ENCODE measurements around the gene CCDC9. TPM values are rescaled to one million over a fixed set of nuclear protein-coding genes. Genes with fewer than 3 reads are reported as not detected.

The CCDC9 gene
- total and polyA plus RNA-seq, 2 donors, result 8.0 to 36.6 TPM

GRCh38 chr19:47228937-47229675, 27.2 kb upstream of the CCDC9 start:
- DNase-seq (ENCODE audit: extremely low spot score), result no peak
- WGBS, result 26% methylated on average over 10 of the region's 10 CpGs
- no peaks in the 10 kb centered on the region for H3K4me1 ChIP-seq (ENCODE audit: insufficient read depth)
- H3K36me3 ChIP-seq (ENCODE audit: insufficient read depth), result no peaks in the 10 kb centered on the region
- peak overlapping the region; percentile 98 for H3K27ac ChIP-seq (ENCODE audit: low read depth)
- peak overlapping the region; percentile 83 for H3K4me3 ChIP-seq (ENCODE audit: low read depth, low read length)

DNA sequence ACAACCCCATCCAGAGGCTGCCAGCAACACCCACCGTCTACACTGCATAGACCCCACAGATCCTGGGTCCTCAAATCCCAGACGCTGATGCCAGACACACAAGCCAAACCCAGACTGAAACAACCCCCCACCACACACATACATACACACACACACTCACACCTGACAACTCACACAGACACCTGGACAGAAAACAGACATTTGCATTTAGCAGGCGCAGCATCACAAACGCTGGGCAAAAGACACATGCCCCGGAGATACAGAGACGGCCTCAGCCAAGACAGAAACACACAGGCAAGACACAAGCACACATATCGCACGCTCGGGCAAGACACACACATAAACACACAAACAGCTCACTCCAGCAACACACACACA, 26.7 kb upstream of the CCDC9 start:
- DNase-seq (ENCODE audit: extremely low spot score), result no peak
- H3K4me3 ChIP-seq (ENCODE audit: low read depth, low read length), result peak overlapping the region; percentile 83
- no peaks in the 10 kb centered on the region for H3K36me3 ChIP-seq (ENCODE audit: insufficient read depth)
- peak overlapping the region; percentile 63 for H3K27ac ChIP-seq (ENCODE audit: low read depth)
- no peaks in the 10 kb centered on the region for H3K4me1 ChIP-seq (ENCODE audit: insufficient read depth)
- whole genome bisulfite sequencing, result 6% methylated on average over 9 of the region's 9 CpGs

DNA sequence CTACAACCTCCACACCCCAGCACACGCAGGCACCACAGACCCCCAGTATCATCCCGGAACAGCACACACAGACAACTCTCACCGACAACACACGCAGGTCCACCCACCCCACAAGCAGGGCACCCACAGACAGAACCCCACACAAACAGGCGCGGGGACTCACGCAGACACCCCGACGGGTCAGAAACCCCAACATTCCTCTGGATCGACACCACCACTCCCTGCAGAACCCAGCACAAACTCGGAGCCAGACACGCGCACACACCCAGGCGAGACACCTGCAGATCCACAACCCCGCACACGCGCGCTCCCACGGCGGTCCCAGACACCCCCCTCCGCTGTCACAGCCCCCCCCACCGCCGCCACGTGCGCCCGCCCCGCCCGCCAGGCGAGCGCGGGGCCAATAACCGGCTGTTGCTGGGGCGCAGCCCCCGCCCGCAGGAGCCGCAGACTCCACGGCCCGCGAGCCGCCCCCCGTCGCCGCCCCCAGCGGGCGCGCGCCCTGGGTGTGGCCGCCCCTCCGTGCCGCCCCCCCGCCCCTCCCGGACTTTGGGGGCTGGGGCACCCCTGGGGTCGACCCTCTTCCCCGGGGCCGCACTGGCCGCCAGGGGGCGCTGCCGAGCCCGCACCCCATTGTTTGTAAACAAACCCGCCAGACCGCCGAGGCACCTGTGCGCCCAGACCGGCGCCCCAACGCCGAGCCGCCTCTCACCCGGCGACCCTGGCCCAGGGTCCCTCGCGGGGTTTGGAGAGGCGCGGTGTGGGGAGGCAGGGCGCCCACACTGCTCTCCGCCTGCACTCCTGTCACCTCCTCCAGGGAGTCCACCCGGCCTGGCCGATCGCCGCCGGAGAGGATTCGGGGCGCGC, 26.0 kb upstream of the CCDC9 start:
- no peak for DNase-seq (ENCODE audit: extremely low spot score)
- Histone ChIP-seq H3K4me3 (ENCODE audit: low read depth, low read length) (peak overlapping the region; percentile 83), H3K27ac (ENCODE audit: low read depth) (peak overlapping the region; percentile 86), H3K4me1 (ENCODE audit: insufficient read depth) (no peaks in the 10 kb centered on the region), H3K36me3 (ENCODE audit: insufficient read depth) (no peaks in the 10 kb centered on the region)
- WGBS, result 1% methylated on average over 84 of the region's 84 CpGs

DNA sequence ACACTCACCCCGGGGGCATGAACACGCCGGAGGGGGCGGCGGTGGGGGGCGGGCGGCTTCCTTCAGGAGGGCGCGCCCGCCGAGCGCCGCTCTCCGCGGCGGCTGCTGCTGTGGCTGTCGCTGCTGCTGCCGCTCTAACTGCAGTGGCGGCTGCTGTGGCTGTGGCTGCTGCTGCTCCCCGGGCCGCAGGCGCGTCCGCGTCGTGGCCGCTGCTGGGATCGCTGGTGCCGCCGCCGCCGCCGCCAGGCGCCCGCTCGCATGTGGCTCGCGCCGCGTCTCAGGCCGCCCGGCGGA, 25.5 kb upstream of the CCDC9 start, which contains the start of gene BBC3:
BBC3 (minus strand) TSS at position 279 of the 294 bp plus-strand sequence. CDS start 2,768 bp downstream, outside the sequence.
- WGBS, result under 1% methylated on average over 43 of the region's 43 CpGs
- no peak for DNase-seq (ENCODE audit: extremely low spot score)
- Histone ChIP-seq H3K4me3 (ENCODE audit: low read depth, low read length) (peak within 1 kb of the TSS; percentile 83), H3K4me1 (ENCODE audit: insufficient read depth) (no peaks in the 10 kb centered on the region), H3K36me3 (ENCODE audit: insufficient read depth) (no peaks in the 10 kb centered on the region), H3K27ac (ENCODE audit: low read depth) (peak within 1 kb of the TSS; percentile 86)

GRCh38 chr19:47231215-47232054, 24.9 kb upstream of the CCDC9 start:
- no peak for DNase-seq (ENCODE audit: extremely low spot score)

DNA sequence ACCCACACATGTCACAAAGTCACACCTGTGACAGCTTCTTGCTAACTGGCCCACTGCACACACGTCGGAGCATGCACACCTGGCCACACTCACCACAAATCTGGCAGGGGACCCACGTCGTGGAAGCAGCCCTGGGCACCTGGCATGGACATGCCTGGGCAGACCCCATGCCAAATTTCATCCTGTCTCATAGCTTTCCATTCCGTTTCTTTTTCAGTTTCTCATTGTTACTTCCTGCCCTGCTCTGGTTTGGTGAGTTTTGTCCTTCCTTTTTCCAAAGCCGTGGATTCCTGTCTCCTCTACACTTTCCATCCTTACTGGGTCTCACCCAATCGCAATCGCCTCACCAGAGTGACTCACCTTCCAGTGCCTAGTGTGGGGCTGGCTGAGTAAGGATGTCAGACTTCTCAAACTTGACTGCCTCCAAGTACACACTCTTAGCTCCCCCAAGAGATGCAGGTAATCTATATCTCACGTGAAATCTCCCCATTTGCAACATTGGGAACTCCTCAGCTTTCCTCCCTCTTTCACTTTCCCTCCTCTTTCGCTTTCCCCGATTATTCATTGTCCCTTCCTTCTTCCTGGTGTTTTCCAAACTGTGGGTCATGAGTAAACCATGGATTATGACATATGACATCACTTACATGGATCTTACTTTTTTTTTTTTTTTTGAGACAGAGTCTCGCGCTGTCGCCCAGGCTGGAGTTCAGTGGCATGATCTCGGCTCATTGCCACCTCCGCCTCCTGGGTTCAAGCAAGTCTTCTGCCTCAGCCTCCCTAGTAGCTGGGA, 23.7 kb upstream of the CCDC9 start:
- peak overlapping the region; percentile 3 for H3K27ac ChIP-seq (ENCODE audit: low read depth)
- WGBS, result 55% methylated on average over 16 of the region's 16 CpGs
- no peak for DNase-seq (ENCODE audit: extremely low spot score)
- no peaks in the 10 kb centered on the region for H3K4me1 ChIP-seq (ENCODE audit: insufficient read depth)
- H3K36me3 ChIP-seq (ENCODE audit: insufficient read depth), result no peaks in the 10 kb centered on the region
- H3K4me3 ChIP-seq (ENCODE audit: low read depth, low read length), result no peak overlapping the region

More at GRCh38 chr19:47231215-47232054, 24.9 kb upstream of the CCDC9 start:
- 8% methylated on average over 42 of the region's 51 CpGs for WGBS
- Histone ChIP-seq H3K4me1 (ENCODE audit: insufficient read depth) (no peaks in the 10 kb centered on the region), H3K27ac (ENCODE audit: low read depth) (peak overlapping the region; percentile 39), H3K36me3 (ENCODE audit: insufficient read depth) (no peaks in the 10 kb centered on the region), H3K4me3 (ENCODE audit: low read depth, low read length) (peak overlapping the region; percentile 83)

- H3K36me3 ChIP-seq (ENCODE audit: insufficient read depth), result no peaks in the 10 kb centered on the region
- WGBS, result 84% methylated on average over 12 of the region's 12 CpGs
- H3K27ac ChIP-seq (ENCODE audit: low read depth), result no peak overlapping the region
- DNase-seq (ENCODE audit: extremely low spot score), result no peak
- no peaks in the 10 kb centered on the region for H3K4me1 ChIP-seq (ENCODE audit: insufficient read depth)
- H3K4me3 ChIP-seq (ENCODE audit: low read depth, low read length), result no peak overlapping the region
Measured at GRCh38 chr19:47236072-47236675, 20.2 kb upstream of the CCDC9 start.

GRCh38 chr19:47239152-47239551, 17.2 kb upstream of the CCDC9 start:
- Histone ChIP-seq H3K4me3 (ENCODE audit: low read depth, low read length) (peak overlapping the region; percentile 20), H3K27ac (ENCODE audit: low read depth) (peak overlapping the region; percentile 6), H3K36me3 (ENCODE audit: insufficient read depth) (no peaks in the 10 kb centered on the region), H3K4me1 (ENCODE audit: insufficient read depth) (no peaks in the 10 kb centered on the region)
- DNase-seq (ENCODE audit: extremely low spot score), result no peak
- 9% methylated on average over 16 of the region's 16 CpGs for WGBS

- H3K36me3 ChIP-seq (ENCODE audit: insufficient read depth), result no peaks in the 10 kb centered on the region
- WGBS, result 3% methylated on average over 62 of the region's 62 CpGs
- H3K4me1 ChIP-seq (ENCODE audit: insufficient read depth), result no peaks in the 10 kb centered on the region
- H3K4me3 ChIP-seq (ENCODE audit: low read depth, low read length), result peak overlapping the region; percentile 20
- no peak for DNase-seq (ENCODE audit: extremely low spot score)
- H3K27ac ChIP-seq (ENCODE audit: low read depth), result no peak overlapping the region
Measured at GRCh38 chr19:47239610-47240296, 16.6 kb upstream of the CCDC9 start.

DNA sequence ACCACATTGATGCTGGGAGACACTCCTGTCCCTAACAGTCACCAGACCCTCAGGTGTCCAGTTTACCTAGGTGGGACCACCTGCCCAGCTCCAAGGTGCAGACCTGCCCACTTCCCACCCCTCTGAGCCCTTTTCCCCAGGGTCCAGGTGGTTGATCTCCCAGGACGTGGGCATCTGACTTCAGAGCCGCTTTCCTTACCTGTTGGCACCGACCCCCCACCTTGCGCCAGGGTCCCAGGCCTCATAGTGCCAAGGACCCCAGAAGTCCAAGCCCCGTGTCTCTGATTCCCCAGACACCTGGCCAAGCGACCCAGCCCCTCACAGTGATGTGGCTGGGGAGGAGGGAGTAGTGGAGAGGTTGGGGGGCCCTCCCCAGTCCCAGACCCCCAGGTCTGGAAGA, 15.8 kb upstream of the CCDC9 start:
- Histone ChIP-seq H3K36me3 (ENCODE audit: insufficient read depth) (no peaks in the 10 kb centered on the region), H3K27ac (ENCODE audit: low read depth) (no peak overlapping the region), H3K4me1 (ENCODE audit: insufficient read depth) (no peaks in the 10 kb centered on the region), H3K4me3 (ENCODE audit: low read depth, low read length) (no peak overlapping the region)
- 66% methylated on average over 6 of the region's 6 CpGs for WGBS
- DNase-seq (ENCODE audit: extremely low spot score), result no peak

DNA sequence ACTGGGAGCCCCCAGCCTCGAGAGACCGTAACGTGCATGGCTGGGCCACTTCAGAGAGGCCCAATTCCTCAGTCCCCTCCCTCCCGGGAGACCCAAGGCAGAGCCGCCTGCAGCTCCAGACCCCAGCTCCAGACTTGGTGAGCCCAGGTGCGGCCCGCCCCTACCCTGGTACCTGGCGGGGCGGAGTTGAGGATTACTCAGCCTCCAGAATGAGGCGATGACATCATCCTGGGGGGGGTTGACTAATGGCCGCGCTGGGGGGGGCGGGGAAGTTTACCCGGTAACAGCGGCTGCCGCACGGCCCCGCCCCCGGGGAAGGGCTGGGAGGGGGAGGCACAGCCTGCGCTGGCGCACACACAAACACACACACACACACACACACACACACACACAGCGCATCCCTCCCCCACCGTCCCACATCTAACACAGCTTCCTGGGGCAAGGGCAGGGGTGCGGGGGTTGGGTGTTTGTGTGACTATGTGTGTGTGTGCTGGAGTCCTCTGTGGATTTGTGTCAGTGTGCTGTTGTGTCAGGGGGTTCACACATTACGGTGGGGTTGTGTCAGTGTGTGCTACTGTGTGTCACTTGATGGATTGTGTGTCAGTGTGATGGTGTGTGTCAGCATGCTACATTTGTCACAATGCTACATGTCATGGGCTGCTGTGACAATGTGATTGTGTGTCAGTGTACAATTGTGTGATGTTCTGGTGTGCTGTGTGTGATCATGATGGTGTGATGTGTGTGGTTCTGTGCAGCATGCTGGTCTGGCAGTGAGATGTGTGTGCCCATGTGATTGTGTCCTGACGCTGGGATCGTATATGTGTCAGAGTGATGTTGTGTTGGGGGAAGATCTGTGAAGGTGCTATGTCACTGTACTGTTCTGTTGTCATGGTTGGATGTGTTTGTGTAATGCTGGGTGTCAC, 15.1 kb upstream of the CCDC9 start:
- Histone ChIP-seq H3K36me3 (ENCODE audit: insufficient read depth) (no peaks in the 10 kb centered on the region), H3K27ac (ENCODE audit: low read depth) (no peak overlapping the region), H3K4me3 (ENCODE audit: low read depth, low read length) (no peak overlapping the region), H3K4me1 (ENCODE audit: insufficient read depth) (no peaks in the 10 kb centered on the region)
- DNase-seq (ENCODE audit: extremely low spot score), result no peak
- 9% methylated on average over 27 of the region's 27 CpGs for WGBS

Measured in urinary bladder (tissue), 4 donors.